PC-3 (cell line): Measurements from ENCODE around the gene ZBTB40. TPM values are rescaled to one million over a fixed set of nuclear protein-coding genes. Genes with fewer than 3 reads are reported as not detected.

ENCODE experiments used
- ATAC-seq: fragments of 200-7000 bp; cut with Tn5 transposase; 2 replicates; pipeline ENCODE4 v1.9.1; 2020; ENCODE audit warnings: mild to moderate bottlenecking, moderate library complexity
- BruUV-seq: library from RNA; stranded (reverse); fragments of 400-500 nt; replicated peaks from 2 replicates; lab custom pipeline; 2021; lab: Mats Ljungman, UMichigan
- CTCF ChIA-PET: fragments of 300-600 bp; sonication (Branson Sonifier 250); formaldehyde crosslinking; loops from one replicate; lab custom pipeline; 2022; ENCODE audit warnings: antibody characterized with exemption; lab: Charles Lee
- POLR2A ChIA-PET: fragments of 300-600 bp; sonication (Branson Sonifier 250); formaldehyde crosslinking; loops from one replicate; lab custom pipeline; 2022; ENCODE audit warnings: antibody characterized with exemption; ENCODE audit not compliant: unreplicated experiment; lab: Charles Lee
- DNase-seq: peaks from one replicate; pipeline ENCODE4 v3.0.0-alpha.2; 2015
- H2AFZ ChIP-seq: fragments of 300-600 bp; sonication (generic); 2 replicates; pipeline ENCODE4 v1.6.0; 2016; ENCODE audit warnings: antibody characterized with exemption, low read length
- H3F3A ChIP-seq: fragments of 300-600 bp; sonication (generic); one replicate; pipeline ENCODE4 v1.6.0; 2017; ENCODE audit warnings: antibody characterized with exemption, low read length, control low read depth, mild to moderate bottlenecking; ENCODE audit not compliant: unreplicated experiment
- H3K27ac ChIP-seq: fragments of 300-600 bp; sonication (generic); 2 replicates; pipeline ENCODE4 v1.5.1; 2016; ENCODE audit warnings: mild to moderate bottlenecking, low read length
- H3K27me3 ChIP-seq: fragments of 300-600 bp; sonication (generic); 2 replicates; pipeline ENCODE4 v1.6.1; 2016; ENCODE audit warnings: low read length, mixed read lengths
- H3K36me3 ChIP-seq: fragments of 300-600 bp; sonication (generic); 2 replicates; pipeline ENCODE4 v1.6.1; 2016; ENCODE audit warnings: low read depth, mixed run types, low read length, mixed read lengths
- H3K4me1 ChIP-seq: fragments of 300-600 bp; sonication (generic); 2 replicates; pipeline ENCODE4 v1.5.1; 2016; ENCODE audit warnings: low read length; ENCODE audit not compliant: insufficient read depth
- H3K4me2 ChIP-seq: fragments of 300-600 bp; sonication (generic); 2 replicates; pipeline ENCODE4 v1.6.0; 2016; ENCODE audit warnings: low read length
- H3K4me3 ChIP-seq: fragments of 300-600 bp; sonication (generic); 2 replicates; pipeline ENCODE4 v1.5.1; 2016; ENCODE audit warnings: mild to moderate bottlenecking, low read length, mixed read lengths
- H3K79me2 ChIP-seq: fragments of 300-600 bp; sonication (generic); 2 replicates; pipeline ENCODE4 v1.6.1; 2017; ENCODE audit warnings: low read length, mixed read lengths
- H3K9ac ChIP-seq: fragments of 300-600 bp; sonication (generic); 2 replicates; pipeline ENCODE4 v1.6.0; 2016; ENCODE audit warnings: mild to moderate bottlenecking, low read length
- H3K9me2 ChIP-seq: fragments of 300-600 bp; sonication (generic); replicated peaks from 2 replicates; pipeline ENCODE4 v1.6.1; 2016; ENCODE audit warnings: mixed run types, low read length, mixed read lengths
- H3K9me3 ChIP-seq: fragments of 300-600 bp; sonication (generic); 2 replicates; pipeline ENCODE4 v1.6.1; 2016; ENCODE audit warnings: low read length, mixed read lengths
- H4K20me1 ChIP-seq: fragments of 300-600 bp; sonication (generic); 2 replicates; pipeline ENCODE4 v1.6.1; 2016; ENCODE audit warnings: low read length, mixed read lengths
- CTCF ChIP-seq: fragments of 300-600 bp; sonication (generic); conservative IDR thresholded peaks from 2 replicates; pipeline ENCODE4 v1.5.1; 2017; ENCODE audit warnings: antibody characterized with exemption, low read depth, mild to moderate bottlenecking, low read length
- EZH2 ChIP-seq: fragments of 300-600 bp; sonication (generic); IDR thresholded peaks from one replicate; pipeline ENCODE4 v1.6.1; 2017; ENCODE audit warnings: antibody characterized with exemption, mild to moderate bottlenecking, low read length; ENCODE audit not compliant: unreplicated experiment
- EZH2phosphoT487 ChIP-seq: fragments of 300-600 bp; sonication (generic); IDR thresholded peaks from 2 replicates; pipeline ENCODE4 v1.6.1; 2018; ENCODE audit warnings: mild to moderate bottlenecking, antibody characterized with exemption, low read length, borderline replicate concordance
- intact Hi-C: fragments of 100-400 bp; cut with micrococcal nuclease; formaldehyde crosslinking; loops from 2 replicates; pipeline ENCODE4 v1.9.0; 2023
- total RNA-seq: library from RNA; depleted of rRNA; stranded (reverse); fragments of >200 nt; gene quantifications from 2 replicates; pipeline ENCODE4 v1.2.3, GENCODE V29; 2014

Gene ZBTB40
- total RNA-seq, 1 experiment from 2014 or later: 20.2 TPM

- no peak for ATAC-seq
Measured at GRCh38 chr1:22502202-22502601, 50.6 kb downstream of the ZBTB40 start.

GRCh38 chr1:22503721-22504410 lies 52.2 kb downstream of the ZBTB40 start:
- Histone ChIP-seq H3K9me3 (no peaks in the 10 kb centered on the region), H3K36me3 (peaks cover 19% of the 10 kb centered on the region; the same call in 1 of the 2 replicates), H4K20me1 (no peaks in the 10 kb centered on the region), H3K79me2 (no peaks in the 10 kb centered on the region), H3K4me3 (no peak overlapping the region), H3K4me2 (no peak overlapping the region), H3F3A (no peaks in the 10 kb centered on the region), H3K9ac (no peak overlapping the region), H3K27me3 (no peaks in the 10 kb centered on the region), H3K9me2 (no peaks in the 10 kb centered on the region), H2AFZ (no peak overlapping the region), H3K27ac (no peak overlapping the region), H3K4me1 (no peaks in the 10 kb centered on the region)
- TF ChIP-seq EZH2 (no peak), EZH2phosphoT487 (no peak), CTCF (no peak)
- ChIA-PET POLR2A (no interaction called here), CTCF (interaction anchor here (0.7 kb wide), 1 partner anchor 49 kb away, joined by 3 read pairs; no protein-coding TSS in a partner anchor)
- ATAC-seq (no peak), DNase-seq (no peak)
- no TSS peak for BruUV-seq
- intact Hi-C loops: no loop called here

More at GRCh38 chr1:22502202-22502601, 50.6 kb downstream of the ZBTB40 start:
- Histone ChIP-seq H3K27ac (no peak overlapping the region), H3K79me2 (no peaks in the 10 kb centered on the region), H3K9ac (no peak overlapping the region), H3K9me2 (no peaks in the 10 kb centered on the region), H3K4me1 (no peaks in the 10 kb centered on the region), H2AFZ (no peak overlapping the region), H4K20me1 (no peaks in the 10 kb centered on the region), H3K4me3 (no peak overlapping the region), H3K27me3 (no peaks in the 10 kb centered on the region), H3K36me3 (peaks cover 13% of the 10 kb centered on the region; the same call in 1 of the 2 replicates), H3K9me3 (no peaks in the 10 kb centered on the region), H3K4me2 (no peak overlapping the region), H3F3A (no peaks in the 10 kb centered on the region)
- intact Hi-C loops: no loop called here
- BruUV-seq: no TSS peak
- DNase-seq: no peak
- ChIA-PET CTCF (no interaction called here), POLR2A (no interaction called here)
- TF ChIP-seq EZH2 (no peak), EZH2phosphoT487 (no peak), CTCF (no peak)

- no peaks in the 10 kb centered on the region for H3K9me3 ChIP-seq
- CTCF ChIA-PET: no interaction called here
- BruUV-seq: no TSS peak
- H3K9ac ChIP-seq: no peak overlapping the region
- H3K79me2 ChIP-seq: no peaks in the 10 kb centered on the region
- H3K4me1 ChIP-seq: no peaks in the 10 kb centered on the region
- no peak overlapping the region for H3K27ac ChIP-seq
- TF ChIP-seq CTCF (no peak), EZH2phosphoT487 (no peak), EZH2 (no peak)
- no peaks in the 10 kb centered on the region for H3K9me2 ChIP-seq
- no peaks in the 10 kb centered on the region for H3F3A ChIP-seq
- no peaks in the 10 kb centered on the region for H4K20me1 ChIP-seq
- DNase-seq (no peak), ATAC-seq (no peak)
- peaks cover 32% of the 10 kb centered on the region; the same call in 1 of the 2 replicates for H3K36me3 ChIP-seq
- intact Hi-C loops: no loop called here
- H3K4me2 ChIP-seq: no peak overlapping the region
- no peak overlapping the region for H3K4me3 ChIP-seq
- POLR2A ChIA-PET: no interaction called here
- no peak overlapping the region for H2AFZ ChIP-seq
- no peaks in the 10 kb centered on the region for H3K27me3 ChIP-seq
Measured at GRCh38 chr1:22506130-22506692, 54.6 kb downstream of the ZBTB40 start.
